AG09309 (cell line): ENCODE data around the gene S100A5.

Source experiments
- DNase-seq: peaks from one replicate; pipeline ENCODE4 v3.0.0-alpha.2; 2010; ENCODE audit warnings: low read depth
- H3K4me3 ChIP-seq: 2 replicates; pipeline ENCODE4 v1.5.1; 2011; ENCODE audit warnings: mild to moderate bottlenecking, low read depth, low read length, moderate library complexity; ENCODE audit not compliant: control insufficient read depth
- TF ChIP-seq, protein P1 (sequence below): IDR thresholded peaks from 2 replicates; pipeline ENCODE4 v1.5.1; 2011; ENCODE audit warnings: mild to moderate bottlenecking, low read depth, low read length, inconsistent platforms; ENCODE audit not compliant: insufficient read depth, control insufficient read depth; ENCODE audit errors: missing control alignments

The S100A5 gene

DNA sequence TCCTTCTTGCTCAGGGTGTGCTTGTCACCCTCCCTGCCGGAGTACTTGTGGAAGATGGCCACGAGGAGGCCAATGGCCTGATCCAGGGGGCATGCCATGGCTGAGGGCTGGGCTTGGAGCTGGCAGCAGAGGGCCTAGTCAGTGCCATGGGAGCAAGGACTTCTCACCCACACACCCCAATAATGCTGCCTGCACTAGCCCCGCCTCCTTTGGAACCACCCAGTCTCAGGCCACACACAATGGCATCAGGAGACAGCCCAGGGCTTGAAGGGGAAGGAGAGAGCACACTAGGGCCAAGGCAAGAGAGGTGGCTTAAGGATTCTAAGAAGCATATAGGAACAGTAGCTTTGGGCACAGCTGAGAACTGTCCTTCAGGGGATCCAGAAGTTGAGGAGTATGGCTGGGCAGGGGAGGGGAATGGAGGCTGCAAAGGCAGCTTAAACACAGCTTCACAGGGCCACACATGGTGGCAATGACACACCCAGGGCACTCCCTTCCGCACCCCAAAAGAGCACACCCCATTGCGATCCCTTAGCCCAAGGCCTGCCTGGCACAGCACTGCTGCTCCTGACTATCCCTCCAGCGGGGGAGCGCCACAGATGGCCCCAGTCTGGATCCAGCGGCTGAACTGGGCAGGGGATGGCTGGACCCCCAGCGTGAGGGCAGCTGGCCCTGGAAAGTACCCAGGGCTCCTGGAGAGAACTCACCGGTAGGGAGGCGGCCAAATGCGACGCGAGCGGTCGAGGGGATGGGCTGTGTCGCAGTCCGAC lies 5.3 kb downstream of the S100A5 start, which contains the start of gene S100A6:
Gene S100A6, minus strand, starts transcription at position 750 of the 770 bp plus-strand sequence. Its CDS starts 652 bp downstream, at position 98.
- TF ChIP-seq, protein P1, sequence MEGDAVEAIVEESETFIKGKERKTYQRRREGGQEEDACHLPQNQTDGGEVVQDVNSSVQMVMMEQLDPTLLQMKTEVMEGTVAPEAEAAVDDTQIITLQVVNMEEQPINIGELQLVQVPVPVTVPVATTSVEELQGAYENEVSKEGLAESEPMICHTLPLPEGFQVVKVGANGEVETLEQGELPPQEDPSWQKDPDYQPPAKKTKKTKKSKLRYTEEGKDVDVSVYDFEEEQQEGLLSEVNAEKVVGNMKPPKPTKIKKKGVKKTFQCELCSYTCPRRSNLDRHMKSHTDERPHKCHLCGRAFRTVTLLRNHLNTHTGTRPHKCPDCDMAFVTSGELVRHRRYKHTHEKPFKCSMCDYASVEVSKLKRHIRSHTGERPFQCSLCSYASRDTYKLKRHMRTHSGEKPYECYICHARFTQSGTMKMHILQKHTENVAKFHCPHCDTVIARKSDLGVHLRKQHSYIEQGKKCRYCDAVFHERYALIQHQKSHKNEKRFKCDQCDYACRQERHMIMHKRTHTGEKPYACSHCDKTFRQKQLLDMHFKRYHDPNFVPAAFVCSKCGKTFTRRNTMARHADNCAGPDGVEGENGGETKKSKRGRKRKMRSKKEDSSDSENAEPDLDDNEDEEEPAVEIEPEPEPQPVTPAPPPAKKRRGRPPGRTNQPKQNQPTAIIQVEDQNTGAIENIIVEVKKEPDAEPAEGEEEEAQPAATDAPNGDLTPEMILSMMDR, result peak; percentile 18
- no peak for DNase-seq
- H3K4me3 ChIP-seq, result peak within 1 kb of the TSS; percentile 71

DNA sequence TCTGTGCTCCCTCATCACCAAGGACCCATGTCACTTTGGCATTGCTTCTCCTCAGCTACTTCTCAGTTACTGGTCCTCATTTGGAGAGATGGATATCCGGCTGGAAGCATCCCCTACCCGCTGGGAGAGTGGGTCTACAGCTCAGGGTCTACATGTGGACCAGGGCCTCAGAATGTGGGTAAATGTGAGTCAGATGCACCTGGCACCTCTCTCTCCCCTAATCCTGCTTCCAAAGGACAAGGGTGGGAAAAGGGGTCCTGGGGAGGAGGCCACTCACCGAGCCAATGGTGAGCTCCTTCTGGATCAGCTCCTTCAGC lies 5.9 kb downstream of the S100A5 start:
- peak overlapping the region; percentile 71 for H3K4me3 ChIP-seq
- TF ChIP-seq, protein P1, result no peak
- no peak for DNase-seq

DNA sequence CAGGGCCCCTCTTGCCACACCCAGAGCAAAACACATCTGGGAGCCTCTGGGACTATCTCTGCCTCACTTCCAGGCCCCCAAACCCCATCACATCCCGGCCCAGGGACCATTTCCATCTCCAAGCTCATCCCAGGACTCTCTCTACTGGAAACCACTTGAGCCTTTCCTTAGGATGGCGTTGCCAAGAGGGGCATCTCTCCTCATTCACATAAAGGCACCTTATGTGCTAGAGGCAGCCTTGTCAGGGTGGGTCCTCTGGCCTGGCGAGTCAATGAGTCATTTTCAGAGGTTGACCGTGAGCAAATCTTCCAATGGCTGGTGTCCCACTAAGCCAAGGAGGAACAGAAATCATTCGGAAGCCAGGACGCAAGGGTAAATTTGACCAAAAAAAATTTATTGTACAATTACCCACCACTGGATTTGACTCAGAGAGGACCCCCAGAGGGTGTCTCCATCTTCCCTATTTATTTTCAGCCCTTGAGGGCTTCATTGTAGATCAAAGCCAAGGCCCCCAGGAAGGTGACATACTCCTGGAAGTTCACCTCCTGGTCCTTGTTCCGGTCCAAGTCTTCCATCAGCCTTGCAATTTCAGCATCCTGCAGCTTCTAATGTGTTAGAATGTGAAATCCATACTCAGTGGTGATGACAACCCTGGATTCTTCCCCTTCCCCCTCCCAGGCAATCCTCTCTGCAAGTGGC lies 6.4 kb downstream of the S100A5 start:
- no peak for DNase-seq
- peak overlapping the region; percentile 71 for H3K4me3 ChIP-seq
- TF ChIP-seq, protein P1, result no peak

DNA sequence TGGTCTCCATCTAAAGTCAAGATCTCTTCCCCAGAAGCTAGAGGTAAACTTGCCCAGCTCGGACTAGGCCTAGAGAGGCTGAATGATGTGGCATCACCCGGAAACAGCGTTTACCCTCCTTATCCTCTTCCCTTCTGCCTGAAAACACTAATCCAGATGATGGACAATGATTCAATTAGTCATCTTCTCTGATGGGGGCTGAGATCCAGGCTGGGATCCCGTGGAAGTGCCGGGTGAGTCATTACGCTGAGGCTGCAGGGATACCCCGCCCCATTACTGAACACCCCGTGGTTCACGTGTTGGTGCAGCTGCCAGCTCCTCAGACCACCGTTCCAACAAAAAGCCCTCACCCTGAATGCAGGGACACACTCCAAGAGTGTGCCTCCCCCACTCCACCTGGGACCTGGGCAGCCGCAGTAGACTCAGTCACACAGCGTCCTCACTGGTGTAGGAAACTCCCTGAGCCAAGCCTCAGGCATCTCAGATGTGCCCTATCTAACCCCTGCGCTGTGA lies 7.0 kb downstream of the S100A5 start:
- peak overlapping the region; percentile 71 for H3K4me3 ChIP-seq
- TF ChIP-seq, protein P1, result no peak
- peak; percentile 77 for DNase-seq

DNA sequence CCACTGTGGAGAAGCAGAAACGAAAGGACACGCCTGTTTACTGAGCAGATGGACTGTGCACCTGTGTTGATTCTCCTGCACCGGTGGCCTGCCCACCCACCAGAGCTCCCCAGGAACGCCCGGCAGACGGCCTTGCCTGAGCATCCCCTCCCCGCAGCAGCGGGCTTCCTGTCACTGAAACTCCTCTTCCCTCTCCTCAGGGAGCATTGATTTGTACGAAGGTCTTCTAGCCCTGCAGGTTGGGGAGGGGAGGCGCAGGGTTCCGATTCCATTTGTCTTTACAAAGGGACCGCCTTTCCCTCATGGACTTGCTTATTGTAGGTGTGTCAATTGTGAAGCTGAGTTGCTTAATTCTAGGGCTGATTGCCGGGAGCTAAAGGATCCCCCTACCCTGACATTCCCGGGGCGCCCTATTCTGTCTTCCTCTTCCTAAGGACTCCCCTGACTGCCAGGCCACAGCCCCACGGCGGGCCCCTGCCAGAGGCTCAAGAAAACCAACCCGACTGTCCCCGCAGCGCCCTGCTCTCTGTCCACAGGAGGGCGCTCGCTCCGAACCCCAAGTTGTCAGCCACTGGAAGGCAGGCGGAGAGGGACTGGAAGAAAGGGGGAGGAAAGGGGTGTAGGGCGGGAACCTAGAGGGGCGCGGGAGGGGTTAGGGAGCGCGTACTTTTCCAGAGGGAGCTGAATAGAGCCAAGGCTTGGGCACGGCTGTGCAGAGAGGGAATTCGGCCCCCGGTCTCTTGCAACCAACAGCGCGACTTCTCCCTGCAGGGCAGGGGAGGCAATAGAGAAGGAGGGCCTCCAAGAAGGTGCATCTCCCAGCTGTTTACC lies 7.8 kb downstream of the S100A5 start:
- H3K4me3 ChIP-seq, result peak overlapping the region; percentile 71
- peak; percentile 64 for DNase-seq
- TF ChIP-seq, protein P1, result peak; percentile 95

DNA sequence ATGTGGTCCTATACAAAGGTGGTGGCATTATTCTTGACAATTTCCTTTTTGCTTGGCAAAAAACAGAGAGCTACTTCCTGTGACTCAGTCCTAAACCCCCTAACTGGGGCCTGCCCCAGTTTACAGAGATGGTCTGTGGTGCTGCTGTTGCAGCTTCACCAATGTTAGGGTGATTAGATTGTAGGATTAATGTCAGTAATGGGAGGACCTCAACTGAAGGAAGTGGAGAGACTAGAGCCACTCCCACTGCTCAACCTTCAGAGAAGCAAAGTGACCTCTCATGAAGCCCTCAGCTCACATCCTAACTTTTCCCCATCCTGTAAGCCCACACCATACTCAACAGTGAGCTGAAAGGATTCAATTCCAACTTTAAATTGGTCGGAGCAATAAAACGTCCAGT lies 8.6 kb downstream of the S100A5 start:
- no peak overlapping the region for H3K4me3 ChIP-seq
- TF ChIP-seq, protein P1, result no peak
- no peak for DNase-seq
